Measurements from ENCODE around the gene DOK6. TPM values are rescaled to one million over a fixed set of nuclear protein-coding genes. Genes with fewer than 3 reads are reported as not detected.

The DOK6 gene
- total RNA-seq, 1 experiment from 2014 or later, result 4.1 TPM

DNA sequence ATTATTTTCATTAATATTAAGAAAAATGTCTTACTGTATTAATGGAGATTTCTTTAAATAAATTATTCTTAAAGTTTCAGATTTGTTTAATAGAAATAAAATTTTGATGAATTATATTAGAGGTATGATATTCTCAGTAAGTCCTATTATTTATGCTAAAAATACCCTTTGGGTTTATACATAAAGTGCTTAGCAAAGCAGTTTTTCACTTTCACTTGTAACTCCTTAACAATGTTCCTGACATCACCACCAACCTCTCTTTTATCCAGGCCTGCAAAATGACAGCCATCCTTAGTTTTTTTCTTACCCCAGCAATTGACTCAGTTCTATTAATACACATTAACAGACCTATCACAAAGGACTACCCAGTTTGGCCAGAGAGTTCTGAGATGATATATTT is 376.6 kb downstream of the DOK6 start (continued):
- TF ChIP-seq SMAD4 (CRISPR knock-in tag; IDR thresholded peaks at IDR 0.05) (no peak), GRHL2 (CRISPR knock-in tag; IDR thresholded peaks at IDR 0.05; ENCODE audit: insufficient replicate concordance, severe bottlenecking) (no peak)

DNA sequence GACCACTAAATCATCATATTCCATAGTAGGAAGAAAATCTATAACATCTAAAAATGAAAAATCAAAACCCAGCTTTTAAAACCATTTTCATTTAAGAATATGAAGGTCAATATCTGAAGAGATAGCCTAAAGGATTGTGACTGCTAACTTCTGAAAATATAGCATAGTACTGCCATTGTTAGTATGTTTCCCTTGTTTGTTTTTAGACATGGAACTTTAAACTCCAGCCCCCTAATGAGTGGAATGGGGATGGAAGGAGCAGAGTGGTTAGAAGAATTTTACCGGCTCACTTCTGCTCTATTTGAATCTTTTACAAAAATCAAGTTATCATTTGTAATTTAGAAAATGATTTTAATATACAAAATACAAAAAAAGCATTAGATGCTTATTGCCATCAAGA is 378.0 kb downstream of the DOK6 start:
- TF ChIP-seq ZNF396 (CRISPR knock-in tag; IDR thresholded peaks at IDR 0.05; ENCODE audit: borderline replicate concordance) (no peak), TEAD1 (CRISPR knock-in tag; IDR thresholded peaks at IDR 0.05) (no peak), SOX15 (CRISPR knock-in tag; IDR thresholded peaks at IDR 0.05) (no peak), ZNF671 (CRISPR knock-in tag; IDR thresholded peaks at IDR 0.05) (no peak), FOXK1 (CRISPR knock-in tag; IDR thresholded peaks at IDR 0.05) (no peak), NFYB (CRISPR knock-in tag; conservative IDR thresholded peaks at IDR 0.05; ENCODE audit: low read depth) (no peak), ATF6 (CRISPR knock-in tag; IDR thresholded peaks at IDR 0.05) (no peak), NR1H2 (CRISPR knock-in tag; IDR thresholded peaks at IDR 0.05) (no peak), NFE2L1 (CRISPR knock-in tag; IDR thresholded peaks at IDR 0.05) (no peak), MYBL2 (CRISPR knock-in tag; IDR thresholded peaks at IDR 0.05) (no peak), CREM (CRISPR knock-in tag; IDR thresholded peaks at IDR 0.05) (no peak), CREB1 (CRISPR knock-in tag; IDR thresholded peaks at IDR 0.05) (no peak), ATF1 (CRISPR knock-in tag; IDR thresholded peaks at IDR 0.05) (no peak)
- TF ChIP-seq, protein P1, sequence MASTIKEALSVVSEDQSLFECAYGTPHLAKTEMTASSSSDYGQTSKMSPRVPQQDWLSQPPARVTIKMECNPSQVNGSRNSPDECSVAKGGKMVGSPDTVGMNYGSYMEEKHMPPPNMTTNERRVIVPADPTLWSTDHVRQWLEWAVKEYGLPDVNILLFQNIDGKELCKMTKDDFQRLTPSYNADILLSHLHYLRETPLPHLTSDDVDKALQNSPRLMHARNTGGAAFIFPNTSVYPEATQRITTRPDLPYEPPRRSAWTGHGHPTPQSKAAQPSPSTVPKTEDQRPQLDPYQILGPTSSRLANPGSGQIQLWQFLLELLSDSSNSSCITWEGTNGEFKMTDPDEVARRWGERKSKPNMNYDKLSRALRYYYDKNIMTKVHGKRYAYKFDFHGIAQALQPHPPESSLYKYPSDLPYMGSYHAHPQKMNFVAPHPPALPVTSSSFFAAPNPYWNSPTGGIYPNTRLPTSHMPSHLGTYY (CRISPR knock-in tag; IDR thresholded peaks at IDR 0.05), result no peak
- TF ChIP-seq, protein P2, sequence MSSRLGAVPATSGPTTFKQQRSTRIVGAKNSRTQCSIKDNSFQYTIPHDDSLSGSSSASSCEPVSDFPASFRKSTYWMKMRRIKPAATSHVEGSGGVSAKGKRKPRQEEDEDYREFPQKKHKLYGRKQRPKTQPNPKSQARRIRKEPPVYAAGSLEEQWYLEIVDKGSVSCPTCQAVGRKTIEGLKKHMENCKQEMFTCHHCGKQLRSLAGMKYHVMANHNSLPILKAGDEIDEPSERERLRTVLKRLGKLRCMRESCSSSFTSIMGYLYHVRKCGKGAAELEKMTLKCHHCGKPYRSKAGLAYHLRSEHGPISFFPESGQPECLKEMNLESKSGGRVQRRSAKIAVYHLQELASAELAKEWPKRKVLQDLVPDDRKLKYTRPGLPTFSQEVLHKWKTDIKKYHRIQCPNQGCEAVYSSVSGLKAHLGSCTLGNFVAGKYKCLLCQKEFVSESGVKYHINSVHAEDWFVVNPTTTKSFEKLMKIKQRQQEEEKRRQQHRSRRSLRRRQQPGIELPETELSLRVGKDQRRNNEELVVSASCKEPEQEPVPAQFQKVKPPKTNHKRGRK (CRISPR knock-in tag; IDR thresholded peaks at IDR 0.05; ENCODE audit: borderline replicate concordance), result no peak
- TF ChIP-seq, protein P3, sequence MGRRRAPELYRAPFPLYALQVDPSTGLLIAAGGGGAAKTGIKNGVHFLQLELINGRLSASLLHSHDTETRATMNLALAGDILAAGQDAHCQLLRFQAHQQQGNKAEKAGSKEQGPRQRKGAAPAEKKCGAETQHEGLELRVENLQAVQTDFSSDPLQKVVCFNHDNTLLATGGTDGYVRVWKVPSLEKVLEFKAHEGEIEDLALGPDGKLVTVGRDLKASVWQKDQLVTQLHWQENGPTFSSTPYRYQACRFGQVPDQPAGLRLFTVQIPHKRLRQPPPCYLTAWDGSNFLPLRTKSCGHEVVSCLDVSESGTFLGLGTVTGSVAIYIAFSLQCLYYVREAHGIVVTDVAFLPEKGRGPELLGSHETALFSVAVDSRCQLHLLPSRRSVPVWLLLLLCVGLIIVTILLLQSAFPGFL (CRISPR knock-in tag; IDR thresholded peaks at IDR 0.05; ENCODE audit: borderline replicate concordance), result no peak
- TF ChIP-seq, protein P4, sequence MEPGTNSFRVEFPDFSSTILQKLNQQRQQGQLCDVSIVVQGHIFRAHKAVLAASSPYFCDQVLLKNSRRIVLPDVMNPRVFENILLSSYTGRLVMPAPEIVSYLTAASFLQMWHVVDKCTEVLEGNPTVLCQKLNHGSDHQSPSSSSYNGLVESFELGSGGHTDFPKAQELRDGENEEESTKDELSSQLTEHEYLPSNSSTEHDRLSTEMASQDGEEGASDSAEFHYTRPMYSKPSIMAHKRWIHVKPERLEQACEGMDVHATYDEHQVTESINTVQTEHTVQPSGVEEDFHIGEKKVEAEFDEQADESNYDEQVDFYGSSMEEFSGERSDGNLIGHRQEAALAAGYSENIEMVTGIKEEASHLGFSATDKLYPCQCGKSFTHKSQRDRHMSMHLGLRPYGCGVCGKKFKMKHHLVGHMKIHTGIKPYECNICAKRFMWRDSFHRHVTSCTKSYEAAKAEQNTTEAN (CRISPR knock-in tag; IDR thresholded peaks at IDR 0.05), result no peak
- TF ChIP-seq, protein P5, sequence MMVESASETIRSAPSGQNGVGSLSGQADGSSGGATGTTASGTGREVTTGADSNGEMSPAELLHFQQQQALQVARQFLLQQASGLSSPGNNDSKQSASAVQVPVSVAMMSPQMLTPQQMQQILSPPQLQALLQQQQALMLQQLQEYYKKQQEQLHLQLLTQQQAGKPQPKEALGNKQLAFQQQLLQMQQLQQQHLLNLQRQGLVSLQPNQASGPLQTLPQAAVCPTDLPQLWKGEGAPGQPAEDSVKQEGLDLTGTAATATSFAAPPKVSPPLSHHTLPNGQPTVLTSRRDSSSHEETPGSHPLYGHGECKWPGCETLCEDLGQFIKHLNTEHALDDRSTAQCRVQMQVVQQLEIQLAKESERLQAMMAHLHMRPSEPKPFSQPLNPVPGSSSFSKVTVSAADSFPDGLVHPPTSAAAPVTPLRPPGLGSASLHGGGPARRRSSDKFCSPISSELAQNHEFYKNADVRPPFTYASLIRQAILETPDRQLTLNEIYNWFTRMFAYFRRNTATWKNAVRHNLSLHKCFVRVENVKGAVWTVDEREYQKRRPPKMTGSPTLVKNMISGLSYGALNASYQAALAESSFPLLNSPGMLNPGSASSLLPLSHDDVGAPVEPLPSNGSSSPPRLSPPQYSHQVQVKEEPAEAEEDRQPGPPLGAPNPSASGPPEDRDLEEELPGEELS (CRISPR knock-in tag; IDR thresholded peaks at IDR 0.05), result no peak
- Mint-ChIP-seq H3K4me1 (peaks cover 6% of the 10 kb centered on the region; the same call in 1 of the 2 replicates), H3K4me3 (no peak overlapping the region), H3K27me3 (ENCODE audit: low read depth) (no peaks in the 10 kb centered on the region), H3K36me3 (no peaks in the 10 kb centered on the region), H3K27ac (no peak overlapping the region), H3K9me3 (peaks cover 3% of the 10 kb centered on the region; the same call in 1 of the 2 replicates)
- ATAC-seq (no peak), DNase-seq (ENCODE audit: low spot score) (no peak)
- ChIA-PET POLR2A (no interaction called here), CTCF (no interaction called here)

Data from WTC11 (cell line).